Activated CD8-positive, alpha-beta memory T cell treated with anti-CD3 and anti-CD28 coated beads for 48 hours (primary cell): ENCODE data around the gene FMNL3.
"Not testable (repeated sequence)": the region's sequence is repeated elsewhere in the genome, so short reads cannot be mapped to it uniquely, and the experiment has no call there.

Experiments
- DNase-seq, 3 experiments: peaks; one replicate each; pipeline ENCODE4 v3.0.0-alpha.2; 2020; ENCODE audit warnings: low read depth in 2 of 3, low spot score in 2 of 3

FMNL3 gene

GRCh38 chr12:49609059-49609874 is 97.9 kb downstream of the FMNL3 start:
- no peak for DNase-seq

- DNase-seq, result not testable (repeated sequence)
Measured at GRCh38 chr12:49605539-49605938, 101.7 kb downstream of the FMNL3 start, which contains the start of gene FAM186B. TSS of gene FAM186B (minus strand) at chr12:49605639. CDS start at chr12:49605477, 162 bp downstream.

GRCh38 chr12:49604856-49605255 is 102.3 kb downstream of the FMNL3 start:
- no peak for DNase-seq

GRCh38 chr12:49603721-49604120 is 103.5 kb downstream of the FMNL3 start:
- no peak for DNase-seq

- DNase-seq, result no peak
Measured at GRCh38 chr12:49599961-49600360, 107.2 kb downstream of the FMNL3 start.

GRCh38 chr12:49598527-49598926 is 108.7 kb downstream of the FMNL3 start:
- DNase-seq, result no peak

GRCh38 chr12:49588721-49589516 is 118.3 kb downstream of the FMNL3 start:
- DNase-seq, result no peak

GRCh38 chr12:49588281-49588680 is 118.9 kb downstream of the FMNL3 start:
- DNase-seq, result no peak

- DNase-seq, result no peak
Measured at GRCh38 chr12:49587174-49587908, 119.9 kb downstream of the FMNL3 start.
